ENCODE data around the gene TMEM123. TPM values are rescaled to one million over a fixed set of nuclear protein-coding genes. Genes with fewer than 3 reads are reported as not detected.
A peak's percentile ranks its signal among the peaks of the same experiment; 100 is the strongest.

Gene TMEM123
- total and polyA plus RNA-seq, 10 of the 15 experiments (the other 5 are each of a cell fraction or from before 2014, with no cell fraction given), result 35.1 to 667 (median 123) TPM

- Histone ChIP-seq H2AFZ (ENCODE audit: control insufficient read depth, low read depth, low read length) (no peak overlapping the region), H3K4me1 (ENCODE audit: control insufficient read depth, insufficient read depth, low read length) (peaks cover 21% of the 10 kb centered on the region), H4K20me1 (ENCODE audit: control insufficient read depth, insufficient read depth) (no peaks in the 10 kb centered on the region), H3K4me2 (ENCODE audit: control insufficient read depth, insufficient read depth) (no peak overlapping the region), H3K4me3 (no peak overlapping the region), H3K9me3 (replicated peaks; ENCODE audit: control insufficient read depth, insufficient read depth, low read length) (no peaks in the 10 kb centered on the region), H3K27me3 (replicated peaks in 1 of 2; ENCODE audit: control insufficient read depth in 2 of 2, insufficient read depth in 2 of 2, low read length in 1 of 2) (no peaks in the 10 kb centered on the region), H3K36me3 (ENCODE audit: control insufficient read depth in 2 of 2, insufficient read depth in 2 of 2, low read length in 1 of 2) (no peaks in the 10 kb centered on the region), H3K9ac (ENCODE audit: control insufficient read depth, insufficient read depth, low read length) (no peak overlapping the region), H3K27ac (ENCODE audit: control insufficient read depth, insufficient read depth) (no peak overlapping the region), H3K79me2 (ENCODE audit: control insufficient read depth, insufficient read depth, low read length) (no peaks in the 10 kb centered on the region)
- WGBS (ENCODE audit: insufficient coverage, insufficient replicate concordance, low lambda C conversion rate, missing lambda C conversion rate), result 87% methylated on average over 4 of the region's 4 CpGs
- DNase-seq (ENCODE audit: low read depth, low spot score), result no peak
- intact Hi-C loops (cut with micrococcal nuclease; ENCODE audit: unreplicated experiment) (no loop called here), in situ Hi-C loops (cut with MboI) (no loop called here)
- RAD21 ChIA-PET (ENCODE audit: unreplicated experiment), result interaction anchor here (1.0 kb wide), 1 partner anchor 13 kb away, joined by 3 read pairs; no protein-coding TSS in a partner anchor
- no peak for TF ChIP-seq BMI1 (IDR thresholded peaks at IDR 0.05; ENCODE audit: borderline replicate concordance)
- TF ChIP-seq MLLT1 (IDR thresholded peaks at IDR 0.05), result no peak
- no peak for TF ChIP-seq CHD2 (IDR thresholded peaks at IDR 0.05; ENCODE audit: borderline replicate concordance, low read depth, low read length)
- TF ChIP-seq MEF2A (IDR thresholded peaks at IDR 0.05; ENCODE audit: insufficient read depth, low read depth, low read length), result no peak
- TF ChIP-seq RUNX3 (IDR thresholded peaks at IDR 0.05; ENCODE audit: low read length), result no peak
- SMC1A ChIA-PET (ENCODE audit: uncharacterized antibody, unreplicated experiment), result interaction anchor here (0.6 to 1.2 kb wide), 4 partner anchors 9 to 145 kb away, joined by 3 to 4 read pairs (median 4); partner anchors contain the start of gene BIRC3
- POLR2A ChIA-PET, result interaction anchor here (1.5 kb wide), 1 partner anchor 9 kb away, joined by 4 read pairs; no protein-coding TSS in a partner anchor
- no peak for ATAC-seq
- no TSS peak for BruUV-seq (replicated peaks)
- FAIRE-seq, result no peak
- CTCF ChIA-PET, result interaction anchor here (0.6 to 1.1 kb wide), 2 partner anchors 94 to 96 kb away, joined by 3 to 4 read pairs; no protein-coding TSS in a partner anchor
These were observed 10.0 kb upstream of the TMEM123 start for GRCh38 chr11:102462610-102463009.

GRCh38 chr11:102459393-102459792 lies 6.8 kb upstream of the TMEM123 start:
- FAIRE-seq (no peak), ATAC-seq (peak; percentile 68), DNase-seq (ENCODE audit: low read depth, low spot score) (no peak)
- Histone ChIP-seq H3K4me3 (no peak overlapping the region), H3K79me2 (ENCODE audit: control insufficient read depth, insufficient read depth, low read length) (no peaks in the 10 kb centered on the region), H3K9me3 (replicated peaks; ENCODE audit: control insufficient read depth, insufficient read depth, low read length) (no peaks in the 10 kb centered on the region), H3K27me3 (replicated peaks in 1 of 2; ENCODE audit: control insufficient read depth in 2 of 2, insufficient read depth in 2 of 2, low read length in 1 of 2) (no peaks in the 10 kb centered on the region), H2AFZ (ENCODE audit: control insufficient read depth, low read depth, low read length) (peak overlapping the region; percentile 25; the same call in 1 of the 2 replicates), H3K9ac (ENCODE audit: control insufficient read depth, insufficient read depth, low read length) (no peak overlapping the region), H4K20me1 (ENCODE audit: control insufficient read depth, insufficient read depth) (no peaks in the 10 kb centered on the region), H3K4me2 (ENCODE audit: control insufficient read depth, insufficient read depth) (no peak overlapping the region), H3K4me1 (ENCODE audit: control insufficient read depth, insufficient read depth, low read length) (peaks cover 22% of the 10 kb centered on the region), H3K27ac (ENCODE audit: control insufficient read depth, insufficient read depth) (no peak overlapping the region), H3K36me3 (ENCODE audit: control insufficient read depth in 2 of 2, insufficient read depth in 2 of 2, low read length in 1 of 2) (no peaks in the 10 kb centered on the region)
- ChIA-PET RAD21 (ENCODE audit: unreplicated experiment) (interaction anchor here (1.0 to 1.6 kb wide), 5 partner anchors 11 to 117 kb away, joined by 3 to 6 read pairs (median 3); no protein-coding TSS in a partner anchor), CTCF (interaction anchor here (1.6 to 1.9 kb wide), 2 partner anchors 69 to 115 kb away, joined by 6 read pairs; no protein-coding TSS in a partner anchor), POLR2A (interaction anchor here (1.4 kb wide), 1 partner anchor 17 kb away, joined by 4 read pairs; no protein-coding TSS in a partner anchor), SMC1A (ENCODE audit: uncharacterized antibody, unreplicated experiment) (interaction anchor here (1.0 kb wide), 1 partner anchor 154 kb away, joined by 3 read pairs; no protein-coding TSS in a partner anchor)
- no TSS peak for BruUV-seq (replicated peaks)
- intact Hi-C loops (cut with micrococcal nuclease; ENCODE audit: unreplicated experiment), result no loop called here
- in situ Hi-C loops (cut with MboI), result no loop called here
- no peak for TF ChIP-seq TAF1 (IDR thresholded peaks at IDR 0.05; ENCODE audit: borderline replicate concordance, low read depth, low read length)
- peak; percentile 12; the same call in 1 of the 2 replicates for TF ChIP-seq RUNX3 (IDR thresholded peaks at IDR 0.05; ENCODE audit: low read length)

All from GM12878 (cell line).